Cardiac muscle cell (in vitro differentiated cells and primary cell): ENCODE measurements around the gene PITPNC1. TPM values are rescaled to one million over a fixed set of nuclear protein-coding genes. Genes with fewer than 3 reads are reported as not detected.
"Not testable (repeated sequence)": the region's sequence is repeated elsewhere in the genome, so short reads cannot be mapped to it uniquely, and the experiment has no call there.

Experiments
- DNase-seq, 2 donors: peaks; one replicate each; pipeline versions ENCODE4 v3.0.0 to v3.0.0-alpha.2; 2010 to 2017; ENCODE audit warnings: low read depth in 1 of 2, low spot score in 1 of 2
- H3K27ac ChIP-seq: fragments of 200-600 bp; sonication (generic); 2 replicates; pipeline ENCODE4 v1.5.1; 2016
- H3K27me3 ChIP-seq: fragments of 200-600 bp; sonication (generic); 2 replicates; pipeline ENCODE4 v1.6.0; 2016; ENCODE audit warnings: control low read depth
- H3K36me3 ChIP-seq: fragments of 200-600 bp; sonication (generic); 2 replicates; pipeline ENCODE4 v1.5.1; 2016; ENCODE audit warnings: control low read depth
- H3K4me1 ChIP-seq: fragments of 200-600 bp; sonication (generic); 2 replicates; pipeline ENCODE4 v1.8.1; 2017; ENCODE audit warnings: low read depth, mild to moderate bottlenecking, mixed run types
- H3K4me3 ChIP-seq: fragments of 200-600 bp; sonication (generic); 2 replicates; pipeline ENCODE4 v1.5.1; 2016; ENCODE audit warnings: mild to moderate bottlenecking
- H3K9me3 ChIP-seq: fragments of 200-600 bp; sonication (generic); 2 replicates; pipeline ENCODE4 v1.5.1; 2017; ENCODE audit warnings: low read depth, mild to moderate bottlenecking, control low read depth
- CTCF ChIP-seq: IDR thresholded peaks from 2 replicates; pipeline ENCODE4 v1.5.1; 2012; ENCODE audit warnings: low read depth, mild to moderate bottlenecking, low read length
- polyA plus RNA-seq: library from polyadenylated mRNA; unstranded; fragments of >200 nt; fragmentation: Nextera tagmentation; extraction: Ambion mirVana; gene quantifications from 2 replicates; pipeline ENCODE4 v1.2.1, GENCODE V29; 2016
- total RNA-seq: library from RNA; depleted of rRNA; stranded (reverse); fragments of >200 nt; gene quantifications from 2 replicates; pipeline ENCODE4 v1.2.3, GENCODE V29; 2016

Gene PITPNC1
- total and polyA plus RNA-seq, 2 experiments from 2014 or later = 4.8 to 5.7 TPM

DNA sequence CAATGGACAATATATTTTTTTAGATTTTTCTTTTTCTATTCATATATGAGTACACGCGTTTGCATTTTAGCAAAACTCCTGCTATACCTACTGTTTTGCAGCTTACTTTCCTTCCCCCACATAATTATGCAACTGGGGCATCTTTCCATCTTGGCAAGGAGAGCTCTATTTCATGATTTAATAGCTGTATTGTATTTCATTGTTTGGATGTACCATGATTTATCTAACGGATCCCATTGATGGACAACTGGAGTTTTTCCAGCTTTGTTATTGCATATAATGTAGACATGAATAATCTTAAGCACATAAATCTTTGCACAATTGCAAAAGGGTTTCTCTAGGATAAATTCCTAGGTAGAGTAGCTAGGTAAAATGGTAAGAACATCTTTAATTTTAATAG, 133.9 kb downstream of the PITPNC1 start:
- H3K4me1 ChIP-seq = peaks cover 14% of the 10 kb centered on the region
- no peak for DNase-seq
- TF ChIP-seq CTCF = no peak
- no peaks in the 10 kb centered on the region for H3K36me3 ChIP-seq
- H3K9me3 ChIP-seq = no peaks in the 10 kb centered on the region
- H3K27ac ChIP-seq = no peak overlapping the region
- no peak overlapping the region for H3K4me3 ChIP-seq
- H3K27me3 ChIP-seq = no peaks in the 10 kb centered on the region

DNA sequence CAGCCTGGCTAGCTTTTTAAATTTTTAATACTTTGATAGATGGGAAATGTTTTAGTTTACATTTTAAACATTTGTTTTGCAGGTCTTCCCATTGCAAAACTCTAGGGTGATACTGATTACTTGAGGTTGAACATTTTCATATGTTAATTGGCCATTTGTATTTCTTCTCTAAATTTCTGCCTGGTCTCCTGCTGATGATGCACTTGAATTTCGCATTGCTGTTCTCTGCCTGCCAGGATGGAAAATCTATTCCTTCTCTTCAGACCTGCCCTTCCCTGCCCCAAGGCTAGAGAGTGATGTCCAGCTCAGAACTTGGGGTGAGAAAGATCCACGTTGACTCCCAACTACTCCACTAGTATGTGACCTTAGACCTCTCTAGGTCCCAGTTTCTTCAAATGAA, 134.7 kb downstream of the PITPNC1 start:
- Histone ChIP-seq H3K4me3 (no peak overlapping the region), H3K27ac (no peak overlapping the region), H3K4me1 (peaks cover 20% of the 10 kb centered on the region), H3K36me3 (no peaks in the 10 kb centered on the region), H3K27me3 (no peaks in the 10 kb centered on the region), H3K9me3 (no peaks in the 10 kb centered on the region)
- TF ChIP-seq CTCF = no peak
- no peak for DNase-seq

- Histone ChIP-seq H3K36me3 (no peaks in the 10 kb centered on the region), H3K9me3 (no peaks in the 10 kb centered on the region), H3K27ac (peak overlapping the region; percentile 73), H3K4me1 (peaks cover 23% of the 10 kb centered on the region), H3K27me3 (no peaks in the 10 kb centered on the region), H3K4me3 (no peak overlapping the region)
- no peak for TF ChIP-seq CTCF
- DNase-seq = no peak
These were observed 137.9 kb downstream of the PITPNC1 start for GRCh38 chr17:67514998-67515397.

DNA sequence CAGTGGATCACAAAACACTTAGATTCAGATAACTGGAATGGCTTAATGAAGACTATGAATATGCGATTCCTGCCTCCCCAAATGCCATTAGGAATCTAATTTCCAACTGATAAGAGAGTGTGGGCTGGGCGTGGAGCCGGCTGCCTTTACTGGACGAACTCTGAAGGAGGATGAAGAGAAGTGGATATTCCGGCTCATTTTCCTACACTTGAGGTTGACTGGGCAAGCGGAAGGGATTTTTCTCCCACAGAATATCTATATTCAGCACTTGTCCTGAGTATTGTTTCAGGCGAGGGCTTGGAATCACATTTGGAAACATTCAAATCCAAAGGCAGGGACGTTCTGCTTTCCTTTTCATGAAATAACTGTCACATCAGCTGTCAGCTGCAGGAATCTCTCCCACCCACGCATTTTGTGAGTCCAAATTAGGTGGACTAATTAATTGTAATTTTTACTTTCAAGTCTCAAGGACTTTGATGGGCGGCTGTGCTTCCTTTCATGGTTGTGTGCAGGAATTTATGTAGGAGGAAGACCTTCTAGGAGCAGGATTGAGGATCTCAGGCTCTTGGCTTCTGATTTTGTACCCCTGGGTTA, 138.5 kb downstream of the PITPNC1 start:
- Histone ChIP-seq H3K36me3 (no peaks in the 10 kb centered on the region), H3K27ac (peak overlapping the region; percentile 73), H3K9me3 (no peaks in the 10 kb centered on the region), H3K4me3 (no peak overlapping the region), H3K4me1 (peaks cover 24% of the 10 kb centered on the region), H3K27me3 (no peaks in the 10 kb centered on the region)
- peak in 1 of 2 donors; percentile 28 for DNase-seq
- no peak for TF ChIP-seq CTCF

GRCh38 chr17:67516571-67516970, 139.5 kb downstream of the PITPNC1 start:
- not testable (repeated sequence) for H3K4me3 ChIP-seq, H3K27me3 ChIP-seq, H3K36me3 ChIP-seq, DNase-seq, H3K9me3 ChIP-seq
- H3K27ac ChIP-seq = peak overlapping the region; percentile 73
- peaks cover 24% of the 10 kb centered on the region for H3K4me1 ChIP-seq

DNA sequence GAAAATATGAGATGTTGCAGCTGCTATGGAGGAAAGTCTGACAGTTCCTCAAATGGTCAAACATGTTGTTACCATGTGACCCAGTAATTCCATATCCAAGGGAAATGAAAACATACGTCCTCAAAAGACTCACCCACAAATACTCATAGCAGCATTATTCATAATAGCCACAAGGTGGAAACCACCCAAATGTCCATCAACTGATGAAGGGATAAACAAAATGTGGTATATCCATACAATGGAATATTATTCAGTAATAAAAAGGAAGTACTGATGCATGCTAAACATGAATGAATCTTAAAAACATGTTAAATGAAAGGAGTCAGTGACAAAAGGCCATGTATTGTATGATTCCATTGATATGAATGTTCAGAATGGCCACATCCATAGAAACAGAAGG, 140.2 kb downstream of the PITPNC1 start:
- H3K27ac ChIP-seq = no peak overlapping the region
- H3K4me3 ChIP-seq = no peak overlapping the region
- no peak for DNase-seq
- H3K36me3 ChIP-seq = no peaks in the 10 kb centered on the region
- TF ChIP-seq CTCF = no peak
- no peaks in the 10 kb centered on the region for H3K27me3 ChIP-seq
- H3K9me3 ChIP-seq = no peaks in the 10 kb centered on the region
- H3K4me1 ChIP-seq = peaks cover 24% of the 10 kb centered on the region
